ENCODE data around the gene ANAPC7. TPM values are rescaled to one million over a fixed set of nuclear protein-coding genes. Genes with fewer than 3 reads are reported as not detected.

The ANAPC7 gene
- total RNA-seq, 2 experiments from 2014 or later = 84.7 to 136 TPM

GRCh38 chr12:110352401-110352800 is 51.1 kb downstream of the ANAPC7 start:
- Histone ChIP-seq H3K79me2 (ENCODE audit: insufficient read depth, low read depth, low read length) (no peaks in the 10 kb centered on the region), H3K36me3 (ENCODE audit: insufficient read depth, low read length) (peaks cover 40% of the 10 kb centered on the region), H3K4me2 (ENCODE audit: low read length) (no peak overlapping the region), H3K4me1 (ENCODE audit: insufficient read depth, low read length, poor library complexity, severe bottlenecking) (no peaks in the 10 kb centered on the region), H4K20me1 (ENCODE audit: insufficient read depth, low read length) (no peaks in the 10 kb centered on the region), H3K4me3 (ENCODE audit: low read depth, low read length, poor library complexity, severe bottlenecking) (no peak overlapping the region), H2AFZ (ENCODE audit: low read length) (no peak overlapping the region), H3K9me3 (ENCODE audit: low read length) (no peaks in the 10 kb centered on the region), H3K9me2 (ENCODE audit: insufficient read depth, low read length) (no peaks in the 10 kb centered on the region), H3K27ac (ENCODE audit: low read depth, low read length, poor library complexity, severe bottlenecking) (no peak overlapping the region)
- CTCF ChIA-PET (ENCODE audit: unreplicated experiment) = no interaction called here
- POLR2A ChIA-PET = interaction anchor here (1.0 to 1.3 kb wide), 2 partner anchors 15 to 73 kb away, joined by 3 read pairs; no protein-coding TSS in a partner anchor
- no peak for DNase-seq (ENCODE audit: low spot score)
- intact Hi-C loops (cut with micrococcal nuclease; ENCODE audit: unreplicated experiment) = loop anchor here (5.0 kb wide), 1 partner anchor 250 kb away; no protein-coding TSS in a partner anchor
- TF ChIP-seq CTCF (conservative IDR thresholded peaks at IDR 0.05; ENCODE audit: low read length) (no peak), EZH2phosphoT487 (IDR thresholded peaks at IDR 0.05; ENCODE audit: borderline replicate concordance, low read depth, low read length) (no peak)
- BruUV-seq (replicated peaks) = no TSS peak

- intact Hi-C loops (cut with micrococcal nuclease; ENCODE audit: unreplicated experiment) = loop anchor here (5.0 kb wide), 1 partner anchor 249 kb away; no protein-coding TSS in a partner anchor
- Histone ChIP-seq H3K79me2 (ENCODE audit: insufficient read depth, low read depth, low read length) (no peaks in the 10 kb centered on the region), H2AFZ (ENCODE audit: low read length) (no peak overlapping the region), H3K9me2 (ENCODE audit: insufficient read depth, low read length) (no peaks in the 10 kb centered on the region), H3K9me3 (ENCODE audit: low read length) (no peaks in the 10 kb centered on the region), H3K4me2 (ENCODE audit: low read length) (no peak overlapping the region), H3K36me3 (ENCODE audit: insufficient read depth, low read length) (peaks cover 53% of the 10 kb centered on the region), H3K4me3 (ENCODE audit: low read depth, low read length, poor library complexity, severe bottlenecking) (no peak overlapping the region), H4K20me1 (ENCODE audit: insufficient read depth, low read length) (no peaks in the 10 kb centered on the region), H3K27ac (ENCODE audit: low read depth, low read length, poor library complexity, severe bottlenecking) (no peak overlapping the region), H3K4me1 (ENCODE audit: insufficient read depth, low read length, poor library complexity, severe bottlenecking) (no peaks in the 10 kb centered on the region)
- ChIA-PET CTCF (ENCODE audit: unreplicated experiment) (no interaction called here), POLR2A (interaction anchor here (0.6 to 1.3 kb wide), 3 partner anchors 27 to 475 kb away, joined by 3 to 7 read pairs (median 5); no protein-coding TSS in a partner anchor)
- TF ChIP-seq EZH2phosphoT487 (IDR thresholded peaks at IDR 0.05; ENCODE audit: borderline replicate concordance, low read depth, low read length) = no peak
- TF ChIP-seq CTCF (conservative IDR thresholded peaks at IDR 0.05; ENCODE audit: low read length) = no peak
- no peak for DNase-seq (ENCODE audit: low spot score)
- no TSS peak for BruUV-seq (replicated peaks)
These were observed 52.4 kb downstream of the ANAPC7 start for GRCh38 chr12:110351119-110351518.

GRCh38 chr12:110349514-110350151 is 53.9 kb downstream of the ANAPC7 start:
- CTCF ChIA-PET (ENCODE audit: unreplicated experiment) = no interaction called here
- Histone ChIP-seq H3K9me3 (ENCODE audit: low read length) (no peaks in the 10 kb centered on the region), H3K36me3 (ENCODE audit: insufficient read depth, low read length) (peaks cover 67% of the 10 kb centered on the region), H3K79me2 (ENCODE audit: insufficient read depth, low read depth, low read length) (no peaks in the 10 kb centered on the region), H3K4me1 (ENCODE audit: insufficient read depth, low read length, poor library complexity, severe bottlenecking) (no peaks in the 10 kb centered on the region), H3K4me2 (ENCODE audit: low read length) (no peak overlapping the region), H3K9me2 (ENCODE audit: insufficient read depth, low read length) (no peaks in the 10 kb centered on the region), H3K4me3 (ENCODE audit: low read depth, low read length, poor library complexity, severe bottlenecking) (no peak overlapping the region), H4K20me1 (ENCODE audit: insufficient read depth, low read length) (no peaks in the 10 kb centered on the region), H3K27ac (ENCODE audit: low read depth, low read length, poor library complexity, severe bottlenecking) (no peak overlapping the region), H2AFZ (ENCODE audit: low read length) (no peak overlapping the region)
- intact Hi-C loops (cut with micrococcal nuclease; ENCODE audit: unreplicated experiment) = loop anchor here (5.0 kb wide), 1 partner anchor 247 kb away; no protein-coding TSS in a partner anchor
- no TSS peak for BruUV-seq (replicated peaks)
- DNase-seq (ENCODE audit: low spot score) = no peak
- no peak for TF ChIP-seq EZH2phosphoT487 (IDR thresholded peaks at IDR 0.05; ENCODE audit: borderline replicate concordance, low read depth, low read length)
- no peak for TF ChIP-seq CTCF (conservative IDR thresholded peaks at IDR 0.05; ENCODE audit: low read length)
- POLR2A ChIA-PET = interaction anchor here (0.6 to 0.7 kb wide), 2 partner anchors 62 to 339 kb away, joined by 3 to 4 read pairs; no protein-coding TSS in a partner anchor

All from OCI-LY7 (cell line).